Right cardiac atrium (tissue), 5 donors: ENCODE results near the gene PARP8. TPM values are rescaled to one million over a fixed set of nuclear protein-coding genes. Genes with fewer than 3 reads are reported as not detected.
"Not testable (repeated sequence)": the region's sequence is repeated elsewhere in the genome, so short reads cannot be mapped to it uniquely, and the experiment has no call there.

ENCODE experiments used
- ATAC-seq, 2 donors: fragments of 200-7000 bp; cut with Tn5 transposase; one replicate each; pipeline versions ENCODE4 v1.8.0 to v1.9.1; 2020; ENCODE audit warnings: moderate library complexity in 2 of 2, mild to moderate bottlenecking in 1 of 2
- DNase-seq, 3 donors: peaks; one replicate each; pipeline ENCODE4 v3.0.0-alpha.2; 2020
- H3K27ac ChIP-seq: one replicate; pipeline ENCODE4 v1.5.1; 2013; ENCODE audit warnings: mild to moderate bottlenecking, low read length, control low read depth, moderate library complexity
- H3K27me3 ChIP-seq: one replicate; pipeline ENCODE4 v1.6.1; 2013; ENCODE audit not compliant: control insufficient read depth, insufficient read depth
- H3K4me1 ChIP-seq: one replicate; pipeline ENCODE4 v1.6.1; 2013; ENCODE audit warnings: low read length; ENCODE audit not compliant: control insufficient read depth, insufficient read depth
- H3K4me3 ChIP-seq: one replicate; pipeline ENCODE4 v1.5.1; 2013; ENCODE audit warnings: low read length, control low read depth
- H3K9me3 ChIP-seq: one replicate; pipeline ENCODE4 v1.6.1; 2013; ENCODE audit warnings: low read length; ENCODE audit not compliant: control insufficient read depth
- WGBS: extraction: QIAGEN DNeasy Blood & Tissue Kit; methylation state at CpG from one replicate; pipeline ENCODE4 v1.1.7; 2013; 5-methylcytosine and 5-hydroxymethylcytosine counted together
- intact Hi-C, 4 donors: fragments of 100-400 bp; cut with DNase I; formaldehyde crosslinking; loops; one replicate each; pipeline versions ENCODE4 v1.11.0 to v1.14.0; 2022 to 2023
- polyA plus RNA-seq: library from polyadenylated mRNA; stranded (reverse); fragments of 200-250 nt; gene quantifications from one replicate; pipeline ENCODE4 v1.2.3, GENCODE V29; 2013
- total RNA-seq, 4 donors: library from RNA; stranded (reverse); fragmentation: NEBNext Ultra II Directional; extraction: Animal tissue kit (Norgen Biotek cat#: 25700); gene quantifications; one replicate each; pipeline ENCODE4 v1.2.1, GENCODE V29; 2021
- donor health status: healthy with polysubstance abuse.
- donor health status: DM: no; HTN: yes; CAD: no.
- donor health status: DM: no; HTN: no; CAD: no.
- donor health status: DM: no; HTN: yes; CAD: no; lungs with severe emphysema.
- donor health status: DM: yes; HTN: yes; CAD: no.

The PARP8 gene
- total and polyA plus RNA-seq, 5 donors: 2.4 to 11.6 (median 10.7) TPM

DNA sequence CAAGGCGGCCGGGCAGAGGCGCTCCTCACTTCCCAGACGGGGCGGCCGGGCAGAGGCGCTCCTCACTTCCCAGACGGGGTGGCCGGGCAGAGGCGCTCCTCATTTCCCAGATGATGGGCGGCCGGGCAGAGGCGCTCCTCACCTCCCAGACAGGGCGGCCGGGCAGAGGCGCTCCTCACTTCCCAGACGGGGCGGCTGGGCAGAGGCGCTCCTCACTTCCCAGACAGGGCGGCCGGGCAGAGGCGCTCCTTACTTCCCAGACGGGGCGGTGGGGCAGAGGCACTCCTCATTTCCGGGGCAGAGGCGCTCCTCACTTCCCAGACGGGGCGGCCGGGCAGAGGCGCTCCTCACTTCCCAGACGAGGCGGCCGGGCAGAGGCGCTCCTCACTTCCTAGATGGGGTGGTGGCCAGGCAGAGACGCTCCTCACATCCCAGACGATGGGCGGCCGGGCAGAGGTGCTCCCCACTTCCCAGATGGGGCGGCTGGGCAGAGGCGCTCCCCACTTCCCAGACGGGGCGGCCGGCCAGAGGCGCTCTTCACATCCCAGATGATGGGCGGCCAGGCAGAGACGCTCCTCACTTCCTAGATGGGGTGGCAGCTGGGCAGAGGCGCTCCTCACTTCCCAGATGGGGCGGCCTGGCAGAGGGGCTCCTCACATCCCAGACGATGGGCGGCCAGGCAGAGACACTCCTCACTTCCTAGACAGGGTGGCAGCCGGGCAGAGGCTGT lies 108.2 kb downstream of the PARP8 start:
- H3K27ac ChIP-seq, H3K9me3 ChIP-seq, H3K4me3 ChIP-seq, H3K4me1 ChIP-seq, ATAC-seq, H3K27me3 ChIP-seq, intact Hi-C loops: not testable (repeated sequence)
- WGBS: 96% methylated on average over 51 of the region's 51 CpGs
- peak in 2 of 3 donors; percentile 18 to 44 for DNase-seq

DNA sequence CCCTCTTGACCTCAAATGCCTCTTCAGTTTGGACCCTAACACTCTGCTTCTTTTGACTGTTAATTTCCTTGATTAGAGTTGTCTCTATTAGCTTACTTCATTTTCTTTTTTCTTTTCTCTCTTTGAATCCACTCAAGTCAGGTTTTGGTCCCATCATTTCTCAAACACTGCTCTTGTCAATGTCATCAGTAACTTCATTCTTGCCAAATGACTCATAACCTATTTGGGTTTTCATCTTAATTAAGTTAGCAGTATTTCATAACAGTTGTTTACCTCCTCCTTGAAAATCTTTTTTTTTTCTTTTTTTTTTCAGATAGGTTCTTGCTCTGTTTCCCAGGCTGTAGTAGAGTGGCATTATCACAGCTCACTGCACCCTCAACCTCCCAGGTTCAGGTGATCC lies 119.6 kb downstream of the PARP8 start:
- no peak overlapping the region for H3K4me3 ChIP-seq
- no peak overlapping the region for H3K27ac ChIP-seq
- no peaks in the 10 kb centered on the region for H3K4me1 ChIP-seq
- DNase-seq (no peak), ATAC-seq (no peak)
- no peaks in the 10 kb centered on the region for H3K9me3 ChIP-seq
- intact Hi-C loops: no loop called here
- no peaks in the 10 kb centered on the region for H3K27me3 ChIP-seq

DNA sequence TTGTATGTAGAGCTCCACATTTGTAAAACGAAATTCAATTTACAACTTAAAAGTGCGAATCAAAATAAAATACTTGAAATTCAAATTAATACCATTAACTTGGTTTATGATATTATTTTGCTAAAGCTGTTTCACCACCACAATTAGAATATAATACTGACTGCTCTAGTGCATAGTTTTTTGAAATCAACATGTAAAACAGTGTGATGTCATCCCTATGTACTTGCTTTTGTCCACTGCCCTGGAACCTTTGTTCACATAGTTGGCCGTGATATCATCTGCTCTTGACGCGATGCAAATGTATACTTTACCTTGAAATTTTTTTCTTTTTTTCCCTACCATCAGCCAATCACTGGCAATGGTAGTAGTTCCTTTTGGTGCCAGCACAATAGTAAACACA lies 125.4 kb downstream of the PARP8 start:
- H3K27me3 ChIP-seq: no peaks in the 10 kb centered on the region
- no peak for DNase-seq
- no peak overlapping the region for H3K27ac ChIP-seq
- ATAC-seq: no peak
- H3K4me3 ChIP-seq: no peak overlapping the region
- intact Hi-C loops: no loop called here
- no peaks in the 10 kb centered on the region for H3K4me1 ChIP-seq
- H3K9me3 ChIP-seq: no peaks in the 10 kb centered on the region
- WGBS: 92% methylated on average over 5 of the region's 5 CpGs

DNA sequence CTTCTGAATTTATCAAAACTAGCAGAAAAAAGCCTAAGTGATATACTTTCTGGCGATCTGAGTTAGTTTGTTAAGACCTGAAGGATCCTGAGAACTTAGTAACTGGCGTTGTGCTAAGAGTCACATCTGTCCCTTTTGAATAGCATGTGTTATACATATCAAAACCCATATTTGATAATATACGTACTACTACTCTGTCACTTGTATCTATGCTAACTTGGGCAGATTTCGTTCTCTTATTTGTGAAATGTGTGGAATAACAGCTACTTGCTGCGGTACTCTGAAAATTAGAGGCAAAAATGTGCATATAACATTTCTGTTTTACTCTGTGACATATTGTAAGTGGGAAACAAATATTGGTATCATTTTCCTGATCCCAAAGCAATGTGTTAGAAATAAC lies 126.4 kb downstream of the PARP8 start:
- intact Hi-C loops: no loop called here
- no peak for DNase-seq
- Histone ChIP-seq H3K9me3 (no peaks in the 10 kb centered on the region), H3K4me3 (no peak overlapping the region), H3K4me1 (no peaks in the 10 kb centered on the region), H3K27me3 (no peaks in the 10 kb centered on the region), H3K27ac (no peak overlapping the region)
- 91% methylated on average over 5 of the region's 5 CpGs for WGBS
- no peak for ATAC-seq

DNA sequence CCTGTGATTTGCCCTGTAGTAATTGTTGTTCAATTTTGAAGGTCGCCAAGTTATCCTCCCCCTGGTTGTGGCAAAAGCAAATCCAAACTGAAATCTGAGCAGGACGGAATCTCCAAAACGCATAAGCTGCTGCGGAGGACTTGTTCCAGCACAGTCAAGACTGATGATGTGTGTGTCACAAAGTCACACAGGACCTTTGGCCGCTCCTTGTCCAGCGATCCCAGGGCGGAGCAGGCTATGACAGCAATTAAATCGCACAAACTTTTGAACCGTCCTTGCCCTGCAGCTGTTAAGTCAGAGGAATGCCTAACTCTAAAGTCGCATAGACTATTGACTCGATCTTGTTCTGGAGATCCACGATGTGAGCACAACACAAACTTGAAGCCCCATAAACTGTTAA lies 128.4 kb downstream of the PARP8 start:
- WGBS: 93% methylated on average over 12 of the region's 12 CpGs
- intact Hi-C loops: loop anchor here in 1 of 4 donors (5.0 kb wide), 1 partner anchor 42 kb away; no protein-coding TSS in a partner anchor
- DNase-seq (no peak), ATAC-seq (no peak)
- no peak overlapping the region for H3K27ac ChIP-seq
- H3K27me3 ChIP-seq: no peaks in the 10 kb centered on the region
- no peak overlapping the region for H3K4me3 ChIP-seq
- no peaks in the 10 kb centered on the region for H3K4me1 ChIP-seq
- no peaks in the 10 kb centered on the region for H3K9me3 ChIP-seq

DNA sequence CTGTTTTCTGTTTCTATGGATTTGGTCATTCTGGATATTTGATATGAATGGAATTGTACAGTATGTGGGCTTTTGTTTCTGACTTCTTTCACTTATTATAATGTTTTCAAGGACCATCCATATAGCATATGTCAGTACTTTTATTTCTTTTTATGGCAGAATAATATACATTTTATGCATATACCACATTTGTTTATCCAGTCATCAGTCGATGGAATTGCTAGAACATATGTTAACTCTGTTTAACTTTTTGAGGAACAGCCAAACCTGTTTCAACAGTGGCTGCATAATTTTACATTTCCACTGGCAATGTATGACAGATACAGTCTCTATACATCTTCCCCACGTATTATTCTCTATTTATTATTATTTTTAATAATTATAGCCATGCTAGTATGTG lies 131.6 kb downstream of the PARP8 start:
- Histone ChIP-seq H3K27ac (no peak overlapping the region), H3K4me1 (no peaks in the 10 kb centered on the region), H3K4me3 (no peak overlapping the region), H3K27me3 (no peaks in the 10 kb centered on the region), H3K9me3 (no peaks in the 10 kb centered on the region)
- 79% methylated on average over 2 of the region's 2 CpGs for WGBS
- no peak for DNase-seq
- intact Hi-C loops: loop anchor here in 1 of 4 donors (5.0 kb wide), 1 partner anchor 39 kb away; no protein-coding TSS in a partner anchor
- no peak for ATAC-seq

DNA sequence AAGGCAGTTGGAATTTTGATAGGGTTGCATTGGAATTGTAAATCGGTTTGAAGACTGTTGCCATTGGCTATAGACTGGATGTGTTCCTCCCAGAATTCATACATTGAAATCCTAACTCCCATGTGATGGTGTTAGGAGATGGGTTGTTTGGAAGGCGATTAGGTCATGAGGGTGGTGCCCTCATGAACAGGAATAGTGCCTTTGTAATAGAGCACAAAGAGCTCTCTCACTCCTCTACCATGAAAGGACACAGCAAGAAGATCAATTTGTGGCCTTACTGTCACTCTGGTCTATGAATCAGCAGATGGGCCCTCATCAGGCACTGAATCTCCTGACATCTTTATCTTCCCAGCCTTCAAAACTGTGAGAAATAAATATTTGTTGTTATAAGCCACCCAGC lies 133.2 kb downstream of the PARP8 start:
- Histone ChIP-seq H3K9me3 (no peaks in the 10 kb centered on the region), H3K27ac (no peak overlapping the region), H3K4me1 (no peaks in the 10 kb centered on the region), H3K27me3 (no peaks in the 10 kb centered on the region), H3K4me3 (no peak overlapping the region)
- WGBS: 92% methylated on average over 2 of the region's 2 CpGs
- no peak for ATAC-seq
- no peak for DNase-seq
- intact Hi-C loops: loop anchor here in 1 of 4 donors (5.0 kb wide), 1 partner anchor 38 kb away; no protein-coding TSS in a partner anchor

DNA sequence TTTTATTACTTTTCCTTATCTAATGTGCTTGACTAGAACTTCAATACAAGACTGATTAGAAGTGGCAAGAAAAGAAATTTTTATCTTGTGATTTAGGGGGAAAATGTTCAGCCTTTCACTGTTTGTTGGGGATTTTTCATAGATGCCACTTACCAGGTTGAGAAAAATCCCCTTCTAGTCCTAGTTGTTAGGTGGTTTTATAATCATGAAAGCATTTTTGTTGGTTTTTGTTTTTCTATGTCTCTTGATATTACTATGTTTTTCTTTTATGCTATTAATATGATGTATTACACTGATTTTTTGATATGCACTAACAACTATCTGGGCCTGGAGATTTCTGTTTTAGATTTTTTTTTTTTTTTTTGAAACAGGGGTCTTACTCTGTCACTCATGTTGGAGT lies 134.0 kb downstream of the PARP8 start:
- intact Hi-C loops: no loop called here
- Histone ChIP-seq H3K9me3 (no peaks in the 10 kb centered on the region), H3K4me3 (no peak overlapping the region), H3K27me3 (no peaks in the 10 kb centered on the region), H3K4me1 (no peaks in the 10 kb centered on the region), H3K27ac (no peak overlapping the region)
- ATAC-seq (no peak), DNase-seq (no peak)

DNA sequence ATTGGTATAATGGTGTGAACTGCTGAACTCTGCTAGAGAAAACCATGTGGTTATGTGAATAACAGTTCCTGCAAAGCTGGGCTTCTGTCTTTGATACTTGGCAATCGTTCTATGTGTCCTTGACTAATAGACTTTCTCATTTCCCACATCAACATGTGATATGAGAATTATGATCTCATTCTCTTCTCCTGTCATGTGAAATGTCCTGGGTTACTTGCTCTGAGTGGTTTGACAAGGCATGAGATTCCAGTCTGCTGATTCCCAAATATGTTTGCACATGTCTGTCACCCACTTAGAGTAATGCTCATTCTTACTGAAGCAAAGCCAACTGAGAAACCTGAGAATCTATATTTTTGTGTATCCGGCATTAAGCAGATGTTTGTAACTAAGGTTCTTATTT lies 141.2 kb downstream of the PARP8 start:
- Histone ChIP-seq H3K27me3 (no peaks in the 10 kb centered on the region), H3K4me1 (no peaks in the 10 kb centered on the region), H3K4me3 (no peak overlapping the region), H3K27ac (no peak overlapping the region), H3K9me3 (no peaks in the 10 kb centered on the region)
- DNase-seq (no peak), ATAC-seq (peak; percentile 61 to 74)
- intact Hi-C loops: no loop called here
- WGBS: 33% methylated on average over 2 of the region's 2 CpGs

DNA sequence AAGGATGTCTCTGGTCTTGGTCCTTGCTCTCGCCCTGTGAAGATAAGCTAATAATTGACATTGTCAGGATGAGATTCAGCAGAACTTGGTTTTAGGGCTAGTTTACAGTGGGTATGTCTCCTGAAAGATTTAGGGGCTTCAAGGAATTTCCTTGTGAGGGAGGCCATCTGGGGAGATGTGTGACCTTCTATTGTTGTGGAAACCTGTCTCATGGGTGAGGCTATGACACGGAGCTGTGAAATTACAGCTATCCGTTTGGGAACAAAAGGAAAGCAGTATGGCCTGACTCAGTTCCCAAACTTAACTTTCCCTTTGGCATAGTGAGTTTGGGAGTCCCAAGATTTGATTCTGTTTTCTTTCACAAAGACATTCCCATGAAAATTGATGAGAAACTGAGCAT lies 142.0 kb downstream of the PARP8 start:
- no peaks in the 10 kb centered on the region for H3K4me1 ChIP-seq
- no peaks in the 10 kb centered on the region for H3K9me3 ChIP-seq
- intact Hi-C loops: no loop called here
- ATAC-seq (no peak), DNase-seq (no peak)
- H3K27me3 ChIP-seq: no peaks in the 10 kb centered on the region
- no peak overlapping the region for H3K4me3 ChIP-seq
- H3K27ac ChIP-seq: no peak overlapping the region
- WGBS: 69% methylated on average over 3 of the region's 3 CpGs

DNA sequence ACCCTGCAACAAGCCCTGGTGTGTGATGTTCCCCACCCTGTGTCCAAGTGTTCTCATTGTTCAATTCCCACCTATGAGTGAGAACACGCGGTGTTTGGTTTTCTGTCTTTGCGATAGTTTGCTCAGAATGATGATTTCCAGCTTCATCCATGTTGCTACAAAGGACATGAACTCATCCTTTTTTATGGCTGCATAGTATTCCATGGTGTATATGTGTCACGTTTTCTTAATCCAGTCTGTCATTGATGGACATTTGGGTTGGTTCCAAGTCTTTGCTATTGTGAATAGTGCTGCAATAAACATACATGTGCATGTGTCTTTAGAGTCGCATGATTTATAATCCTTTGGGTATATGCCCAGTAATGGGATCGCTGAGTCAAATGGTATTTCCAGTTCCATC lies 145.3 kb downstream of the PARP8 start:
- H3K9me3 ChIP-seq, H3K27ac ChIP-seq, DNase-seq, intact Hi-C loops, ATAC-seq, H3K4me3 ChIP-seq, H3K27me3 ChIP-seq, H3K4me1 ChIP-seq: not testable (repeated sequence)
- WGBS: 91% methylated on average over 6 of the region's 6 CpGs

DNA sequence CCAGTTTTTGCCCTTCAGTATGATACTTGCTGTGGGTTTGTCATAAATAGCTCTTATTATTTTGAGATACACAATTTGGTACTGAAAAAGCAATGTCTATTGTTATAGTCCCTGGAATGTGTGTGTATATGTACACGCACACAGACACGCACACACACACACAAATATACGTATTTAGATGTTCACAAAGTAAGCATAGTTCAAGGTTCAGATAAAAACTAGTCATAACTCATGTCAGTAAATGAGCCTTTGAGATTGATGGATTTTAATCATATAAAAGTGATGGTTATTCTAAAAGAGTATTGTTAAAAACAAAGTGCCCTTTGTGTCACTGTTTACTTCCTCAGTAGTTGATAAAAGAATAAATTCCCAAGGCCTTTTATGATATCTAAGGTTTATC lies 147.3 kb downstream of the PARP8 start:
- Histone ChIP-seq H3K9me3 (no peaks in the 10 kb centered on the region), H3K4me1 (no peaks in the 10 kb centered on the region), H3K4me3 (no peak overlapping the region), H3K27me3 (no peaks in the 10 kb centered on the region), H3K27ac (no peak overlapping the region)
- ATAC-seq (no peak), DNase-seq (no peak)
- intact Hi-C loops: no loop called here
- WGBS: 87% methylated on average over 3 of the region's 3 CpGs
